ENCODE results near the gene LDLRAP1.
A peak's percentile ranks its signal among the peaks of the same experiment; 100 is the strongest.
"Not testable (repeated sequence)": the region's sequence is repeated elsewhere in the genome, so short reads cannot be mapped to it uniquely, and the experiment has no call there.

The LDLRAP1 gene

DNA sequence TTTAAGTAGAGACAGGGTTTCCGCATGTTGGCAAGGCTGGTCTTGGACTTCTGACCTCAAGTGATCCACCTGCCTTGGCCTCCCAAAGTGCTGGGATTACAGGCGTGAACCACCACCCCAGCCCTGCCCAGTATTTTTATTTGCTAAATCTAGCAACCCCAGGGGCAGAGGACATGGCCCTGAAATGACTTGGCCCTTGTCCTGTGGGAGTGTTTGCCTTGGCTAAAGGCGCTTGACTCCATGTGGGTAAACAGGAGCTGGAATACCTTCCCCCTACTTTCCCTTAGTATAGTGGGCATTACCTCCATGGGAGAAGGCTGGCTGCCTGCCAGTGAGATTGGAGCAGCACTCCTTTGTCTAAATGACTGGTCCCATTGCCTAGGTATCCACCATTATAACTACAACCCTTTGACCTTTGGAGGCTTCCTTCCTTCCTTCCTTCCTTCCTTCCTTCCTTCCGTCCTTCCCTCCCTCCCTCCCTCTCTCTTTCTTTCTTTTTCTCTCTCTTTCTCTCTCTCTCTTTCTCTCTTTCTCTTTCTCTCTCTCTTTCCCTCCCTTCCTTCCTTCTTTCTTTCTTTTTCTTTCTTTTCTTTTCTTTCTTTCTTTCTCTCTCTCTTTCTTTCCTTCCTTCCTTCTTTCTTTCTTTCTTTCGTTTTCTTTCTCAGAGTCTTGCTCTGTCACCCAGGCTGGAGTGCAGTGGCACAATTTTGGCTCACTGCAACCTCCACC is 57.7 kb downstream of the LDLRAP1 start:
- not testable (repeated sequence) for DNase-seq

DNA sequence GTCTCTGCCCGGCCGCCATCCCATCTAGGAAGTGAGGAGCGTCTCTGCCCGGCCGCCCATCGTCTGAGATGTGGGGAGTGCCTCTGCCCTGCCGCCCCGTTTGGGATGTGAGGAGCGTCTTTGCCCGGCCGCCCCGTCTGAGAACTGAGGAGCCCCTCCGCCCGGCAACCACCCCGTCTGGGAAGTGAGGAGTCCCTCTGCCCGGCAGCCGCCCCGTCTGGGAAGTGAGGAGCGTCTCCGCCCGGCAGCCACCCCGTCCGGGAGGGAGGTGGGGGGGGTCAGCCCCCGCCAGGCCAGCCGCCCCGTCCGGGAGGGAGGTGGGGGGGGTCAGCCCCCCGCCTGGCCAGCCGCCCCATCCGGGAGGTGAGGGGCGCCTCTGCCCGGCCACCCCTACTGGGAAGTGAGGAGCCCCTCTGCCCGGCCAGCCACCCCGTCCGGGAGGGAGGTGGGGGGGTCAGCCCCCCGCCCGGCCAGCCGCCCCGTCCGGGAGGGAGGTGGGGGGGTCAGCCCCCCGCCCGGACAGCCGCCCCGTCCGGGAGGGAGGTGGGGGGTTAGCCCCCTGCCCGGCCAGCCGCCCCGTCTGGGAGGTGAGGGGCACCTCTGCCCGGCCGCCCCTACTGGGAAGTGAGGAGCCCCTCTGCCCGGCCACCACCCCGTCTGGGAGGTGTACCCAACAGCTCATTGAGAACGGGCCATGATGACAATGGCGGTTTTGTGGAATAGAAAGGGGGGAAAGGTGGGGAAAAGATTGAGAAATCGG is 60.6 kb downstream of the LDLRAP1 start:
- not testable (repeated sequence) for DNase-seq

DNA sequence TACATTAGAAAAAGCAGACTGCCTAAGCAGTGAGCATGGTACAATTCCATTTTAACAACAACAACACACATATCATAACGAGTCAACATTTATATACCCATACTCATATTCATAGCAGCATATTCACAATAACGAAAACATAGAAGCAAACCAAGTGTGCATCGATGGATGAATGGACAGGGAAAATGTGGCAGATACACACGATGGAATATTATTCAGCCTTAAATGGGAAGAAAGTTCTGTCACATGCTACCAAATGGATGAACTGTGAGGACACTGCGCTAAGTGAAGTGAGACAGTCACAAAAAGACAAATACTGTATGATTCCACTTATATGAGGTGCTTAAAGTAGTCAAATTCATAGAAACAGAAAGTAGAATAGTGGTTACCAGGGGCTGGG is 63.7 kb downstream of the LDLRAP1 start:
- DNase-seq: no peak

DNA sequence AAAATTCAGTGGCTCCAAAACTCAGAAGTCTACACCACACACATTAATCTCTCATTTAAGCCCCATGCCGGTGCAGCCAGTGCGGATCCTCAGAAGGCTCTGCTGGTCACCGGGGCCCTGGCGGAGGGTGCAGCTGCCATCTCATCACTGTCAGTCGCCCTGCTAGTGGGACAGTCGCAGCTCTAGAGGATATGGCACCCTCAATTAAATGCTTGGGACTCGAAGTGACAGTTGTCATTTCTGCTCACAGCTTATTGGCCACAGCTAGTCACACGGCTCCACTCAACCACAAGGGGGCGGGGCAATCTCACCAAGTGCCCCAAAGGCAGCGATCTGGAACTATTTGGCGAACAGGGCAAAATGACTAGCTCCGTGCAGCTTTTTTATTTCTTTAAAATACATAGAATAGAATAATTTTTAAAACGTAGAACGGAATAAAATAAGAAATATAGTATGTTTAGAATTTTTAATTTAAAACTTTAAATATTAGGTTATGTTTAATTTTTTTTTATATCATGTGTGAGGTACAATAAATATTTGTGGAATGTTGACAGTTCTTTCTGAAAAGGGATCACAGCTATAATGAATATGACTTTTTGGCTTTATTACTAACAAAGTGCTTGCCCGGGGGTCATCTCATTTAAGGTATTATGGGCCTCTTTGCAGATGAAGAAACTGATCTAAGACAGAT is 65.2 kb downstream of the LDLRAP1 start:
- peak in 50 of 56 donors; percentile 20 to 91 (median 62) for DNase-seq

DNA sequence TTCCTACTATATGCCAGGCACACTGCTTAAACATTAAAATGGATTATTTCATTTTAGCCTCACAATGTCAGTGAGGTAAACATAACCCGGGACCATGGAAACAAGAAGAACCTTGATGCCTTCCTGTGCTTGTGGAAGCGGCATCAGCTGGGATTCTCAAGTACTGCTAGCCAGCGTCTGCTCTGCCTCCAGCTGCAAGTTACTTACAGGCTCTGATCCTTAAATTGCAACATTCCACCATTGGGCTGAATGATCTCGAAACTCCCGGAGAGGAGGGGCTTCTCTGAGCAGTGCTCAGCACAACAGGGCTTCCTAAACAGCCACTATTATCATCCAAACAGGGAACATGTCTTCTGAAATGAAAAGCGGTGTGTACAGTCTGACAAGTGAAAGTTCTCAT is 66.5 kb downstream of the LDLRAP1 start:
- DNase-seq: peak in 2 of 56 donors; percentile 17 to 23

DNA sequence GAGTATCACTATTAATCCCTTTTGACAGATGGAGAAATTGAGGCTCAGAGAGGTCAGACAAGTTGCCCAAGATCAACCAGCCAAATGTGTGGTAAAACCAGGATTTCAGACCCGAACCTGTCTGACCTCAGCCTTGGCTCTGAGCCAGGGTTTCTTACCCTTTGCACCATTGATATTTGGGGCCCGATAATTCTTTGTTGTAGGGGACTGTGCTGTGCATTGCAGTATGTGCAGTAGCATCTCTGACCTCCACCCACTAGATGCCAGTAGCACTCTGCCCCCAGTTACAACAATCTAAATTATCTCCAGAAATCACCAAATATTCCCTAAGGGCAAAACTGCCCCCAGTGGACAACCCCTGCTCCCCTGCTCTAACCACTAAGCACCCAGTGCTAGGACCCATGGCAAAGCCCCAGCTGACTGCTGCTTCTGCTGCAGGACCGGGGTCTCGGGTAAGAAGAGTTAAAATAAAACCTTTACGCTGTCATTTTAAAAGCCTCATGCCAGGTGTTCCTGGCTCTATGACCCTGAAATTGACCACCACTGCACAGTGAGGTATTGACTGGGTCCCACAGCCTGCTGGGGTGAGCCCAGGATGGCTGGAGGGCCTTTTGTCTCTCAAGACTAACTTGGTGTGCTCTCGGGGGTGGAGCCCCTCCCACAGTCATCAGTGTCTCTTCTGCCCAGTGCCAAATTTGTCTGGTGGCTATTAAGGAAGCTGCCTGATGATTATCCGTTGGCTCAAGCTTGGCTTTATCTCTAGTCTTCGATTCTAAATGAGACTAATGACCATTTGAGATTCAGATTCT is 67.6 kb downstream of the LDLRAP1 start:
- DNase-seq: no peak

DNA sequence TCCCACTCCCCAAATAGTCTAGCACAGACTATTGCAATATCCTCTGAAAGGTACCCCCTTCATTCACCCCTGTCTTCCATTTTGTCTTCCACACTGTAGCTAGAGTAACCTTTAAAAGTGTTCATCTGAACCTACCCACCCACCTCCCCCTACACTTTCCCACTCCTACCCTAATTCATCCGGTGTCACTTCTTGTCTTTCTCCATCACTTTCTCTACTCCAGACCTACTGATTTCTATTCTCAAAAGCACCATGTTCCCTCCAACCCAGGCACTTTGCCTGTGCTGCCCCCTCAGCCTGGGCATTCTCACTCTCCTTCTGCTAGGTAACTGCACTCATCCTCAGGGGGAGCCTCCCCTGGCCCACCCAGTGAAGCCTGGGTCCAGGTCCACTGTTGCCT is 68.4 kb downstream of the LDLRAP1 start:
- no peak for DNase-seq

DNA sequence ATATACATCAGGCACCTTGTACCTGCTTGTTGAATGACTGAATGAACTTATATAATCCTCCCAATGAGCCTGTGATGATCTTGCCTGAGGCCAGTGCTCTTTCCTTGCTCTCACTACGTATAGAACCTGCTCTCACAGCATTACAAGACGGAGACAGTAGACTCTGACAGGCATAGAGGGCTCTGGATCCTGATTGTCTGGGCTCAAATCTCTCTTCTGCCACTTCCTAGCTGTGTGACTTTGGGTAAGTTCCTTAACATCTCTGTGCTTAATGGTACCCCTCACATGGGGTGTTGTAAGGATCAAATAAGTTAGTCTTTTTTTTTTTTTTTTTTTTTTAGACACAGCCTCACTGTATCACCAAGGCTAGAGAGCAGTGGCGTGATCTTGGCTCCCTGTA is 69.0 kb downstream of the LDLRAP1 start:
- DNase-seq: no peak

DNA sequence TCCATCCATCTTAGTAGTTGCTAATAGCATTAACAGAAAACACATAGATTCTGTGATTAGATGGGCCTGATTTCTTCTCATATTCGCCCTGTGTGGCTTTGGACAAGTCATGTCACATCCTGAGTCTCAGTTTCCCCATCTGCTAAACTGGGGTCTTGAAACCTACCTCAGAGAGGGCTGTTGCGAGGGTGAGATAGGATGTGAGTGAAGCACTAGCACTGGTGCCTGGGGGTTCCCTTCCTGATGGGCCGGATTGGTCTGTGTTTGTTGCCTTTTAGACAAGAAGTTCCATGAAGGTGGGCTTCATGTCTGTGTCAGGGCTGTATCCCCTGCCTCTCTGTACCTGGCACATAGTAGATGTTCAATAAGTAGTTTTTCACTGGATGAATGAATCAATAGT is 69.7 kb downstream of the LDLRAP1 start:
- DNase-seq: no peak

DNA sequence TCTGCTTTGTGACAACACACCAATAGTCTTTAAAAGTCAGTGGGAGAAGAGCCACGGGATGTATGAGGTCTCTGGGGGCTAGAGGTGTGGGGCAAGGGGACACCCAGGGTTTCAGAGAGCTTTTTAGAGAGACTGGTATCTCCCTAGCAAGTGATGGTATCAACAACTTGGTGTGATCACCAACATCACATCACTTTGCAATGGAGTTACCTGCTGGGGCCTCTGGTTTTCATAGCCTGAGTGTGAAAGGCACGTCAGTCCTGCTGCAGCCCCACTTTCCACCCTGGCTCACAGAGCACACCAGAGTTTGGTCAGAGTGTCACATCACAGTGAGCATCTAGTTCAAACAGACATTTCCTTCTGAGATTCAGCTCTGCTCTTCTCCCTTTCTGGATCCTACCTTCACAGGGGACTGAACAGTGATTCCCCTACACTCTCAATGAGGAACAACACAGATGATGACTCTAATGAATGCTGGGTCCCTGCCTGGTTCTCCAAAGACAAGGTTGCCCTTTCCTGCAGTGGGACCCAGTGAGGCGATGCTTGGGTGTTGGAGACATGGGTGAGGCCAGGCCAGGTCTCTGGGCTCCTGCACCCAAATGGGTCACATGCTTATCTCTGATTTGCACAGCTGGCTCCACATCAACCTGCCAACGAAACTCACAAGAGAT is 71.2 kb downstream of the LDLRAP1 start:
- no peak for DNase-seq

DNA sequence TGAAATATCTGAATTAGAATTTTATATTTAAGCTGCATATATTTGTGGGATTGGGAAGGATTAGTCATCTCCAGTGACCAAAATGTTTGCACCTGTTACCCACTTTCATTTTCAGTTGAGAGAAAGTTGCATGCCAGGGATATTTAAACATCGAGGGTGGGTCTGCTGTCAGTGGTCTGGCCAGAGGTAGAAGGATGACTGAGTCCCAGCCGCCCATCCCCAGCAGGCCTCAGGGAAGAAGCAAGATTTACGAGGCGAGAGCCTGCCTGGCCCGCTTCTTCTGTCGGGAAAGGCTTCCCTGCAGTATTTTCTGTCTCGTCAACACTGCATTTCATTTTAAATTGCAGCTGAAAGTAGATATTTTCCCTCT is 71.8 kb downstream of the LDLRAP1 start:
- no peak for DNase-seq

DNA sequence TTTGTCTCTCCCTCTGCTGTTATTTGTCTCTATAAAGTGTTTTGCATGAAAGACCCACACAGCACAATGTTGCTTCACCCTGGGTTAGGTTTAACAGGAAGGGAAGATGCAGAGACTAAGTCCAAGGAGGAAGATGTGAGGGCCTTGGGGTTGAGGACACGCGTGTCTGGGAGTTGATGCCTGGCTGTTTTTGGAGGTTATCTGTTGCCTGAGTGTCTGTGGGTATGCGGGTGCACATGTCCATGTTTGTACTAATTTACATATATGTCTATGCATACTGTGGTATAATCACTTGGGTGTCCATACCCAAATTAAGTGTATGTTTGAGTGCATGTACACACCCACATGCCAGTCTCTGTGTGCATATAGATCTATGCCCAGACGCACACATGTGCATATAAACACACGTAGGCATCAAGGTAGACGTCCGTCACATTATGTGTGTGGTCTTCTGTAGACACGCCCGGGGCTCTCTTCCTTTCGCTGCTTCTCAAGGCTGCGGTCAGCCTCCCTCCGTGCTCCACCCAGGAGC is 72.2 kb downstream of the LDLRAP1 start:
- peak in 1 of 56 donors; percentile 51 for DNase-seq

DNA sequence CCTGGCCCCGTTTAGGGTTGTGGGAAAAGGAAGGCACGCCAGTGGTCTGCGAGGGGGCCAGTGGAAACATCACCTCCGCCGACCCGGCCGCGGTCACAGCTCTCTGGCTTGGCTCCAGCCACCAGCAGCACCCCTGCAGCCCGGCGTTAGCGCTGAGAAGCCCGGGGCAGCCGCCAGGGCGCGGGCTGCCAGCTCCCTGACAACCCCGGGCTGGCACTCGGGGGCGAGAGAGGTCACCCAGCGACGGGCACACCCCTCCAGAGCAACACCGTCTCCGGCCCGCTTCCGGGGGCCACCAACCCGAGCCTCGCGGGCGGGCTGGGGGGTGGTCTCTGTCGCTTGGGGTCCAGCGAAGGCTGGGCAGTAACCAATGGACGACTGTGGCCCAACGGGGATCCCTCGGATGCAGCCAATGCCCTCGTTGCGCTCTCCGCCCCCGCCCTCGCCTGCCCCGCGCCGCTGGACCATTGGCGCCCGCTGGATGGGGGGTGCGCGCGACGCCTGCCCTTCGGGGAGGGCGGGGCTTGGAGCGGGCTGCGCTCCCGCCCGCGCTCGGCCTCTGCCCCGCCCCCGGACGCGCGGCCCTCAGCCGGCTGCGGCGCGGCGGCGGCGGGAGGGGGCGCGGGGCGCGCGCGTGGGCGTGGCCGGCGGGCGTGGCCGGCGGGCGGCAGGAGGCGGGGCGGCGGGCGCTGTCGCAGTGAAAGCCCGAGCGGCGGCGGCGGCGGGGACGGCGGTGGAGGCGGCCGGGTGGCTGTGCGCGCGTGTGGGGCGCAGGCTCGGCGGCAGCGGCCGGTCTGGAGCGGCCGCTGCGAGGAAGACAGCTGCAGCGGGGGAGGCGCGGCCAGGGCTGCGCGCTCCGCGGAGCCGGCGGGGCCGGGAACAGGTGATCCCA is 72.9 kb downstream of the LDLRAP1 start, which contains the start of gene MAN1C1:
MAN1C1 (plus strand) TSS at position 697 of the 892 bp plus-strand sequence. CDS start 1,007 bp downstream, outside the sequence.
- DNase-seq: peak in 55 of 56 donors; percentile 55 to 96 (median 85)

DNA sequence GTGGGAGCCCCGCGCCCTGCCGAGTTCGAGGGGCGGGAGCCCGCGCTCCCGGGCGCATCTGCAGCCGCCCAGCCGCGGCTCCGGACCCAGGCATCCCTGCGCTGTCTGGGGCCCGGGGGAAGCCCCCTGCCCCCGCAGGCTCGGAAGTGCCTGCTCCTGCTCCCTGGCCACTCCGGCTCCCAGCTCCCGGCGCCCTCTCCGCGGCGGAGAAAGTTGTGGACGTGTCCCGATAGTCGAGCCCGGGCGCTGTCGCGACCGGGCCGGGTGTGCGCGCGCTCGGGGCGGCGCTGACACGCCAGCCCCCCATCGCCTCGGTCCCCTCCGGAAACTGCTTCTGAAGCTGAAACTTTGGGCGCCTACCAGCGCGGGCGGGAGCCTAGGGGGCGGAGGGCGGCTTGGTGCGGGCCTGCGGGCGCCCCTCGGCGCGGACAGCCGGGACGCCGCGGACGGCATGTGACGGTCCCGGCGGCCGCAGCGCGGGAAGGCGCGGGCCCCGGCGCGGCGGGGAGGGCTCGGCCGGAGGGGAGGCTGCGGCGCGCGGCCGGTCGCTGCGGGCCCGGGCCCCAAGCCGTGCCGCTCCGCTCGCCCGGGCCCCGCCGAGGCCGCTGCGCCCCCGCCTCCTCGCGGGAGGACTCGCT is 73.7 kb downstream of the LDLRAP1 start:
- peak in 4 of 56 donors; percentile 33 to 60 (median 50) for DNase-seq

DNA sequence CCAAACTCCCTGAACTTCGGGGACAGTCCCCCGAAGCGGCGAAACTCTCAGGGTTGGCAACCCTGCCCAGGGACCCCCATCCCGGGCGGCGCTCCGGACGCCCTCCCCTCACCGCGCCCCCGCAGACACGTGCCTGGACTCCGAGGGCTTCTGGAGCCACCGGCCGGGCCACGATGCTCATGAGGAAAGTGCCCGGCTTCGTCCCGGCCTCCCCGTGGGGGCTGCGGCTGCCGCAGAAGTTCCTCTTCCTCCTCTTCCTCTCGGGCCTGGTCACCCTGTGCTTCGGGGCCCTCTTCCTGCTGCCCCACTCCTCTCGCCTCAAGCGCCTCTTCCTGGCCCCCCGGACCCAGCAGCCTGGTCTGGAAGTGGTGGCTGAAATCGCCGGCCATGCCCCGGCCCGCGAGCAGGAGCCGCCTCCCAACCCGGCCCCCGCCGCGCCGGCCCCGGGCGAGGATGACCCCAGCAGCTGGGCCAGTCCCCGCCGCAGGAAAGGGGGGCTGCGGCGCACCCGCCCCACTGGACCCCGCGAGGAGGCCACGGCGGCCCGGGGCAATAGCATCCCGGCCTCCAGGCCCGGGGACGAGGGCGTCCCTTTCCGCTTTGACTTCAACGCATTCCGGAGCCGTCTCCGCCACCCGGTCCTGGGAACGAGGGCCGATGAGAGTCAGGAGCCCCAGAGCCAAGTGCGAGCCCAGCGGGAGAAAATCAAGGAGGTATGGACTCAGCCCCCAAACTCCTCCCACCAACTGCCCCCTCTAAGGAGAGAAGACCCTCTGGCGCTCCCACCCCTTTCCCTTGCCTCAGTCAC is 74.4 kb downstream of the LDLRAP1 start:
- peak in 3 of 56 donors; percentile 18 to 61 (median 32) for DNase-seq

DNA sequence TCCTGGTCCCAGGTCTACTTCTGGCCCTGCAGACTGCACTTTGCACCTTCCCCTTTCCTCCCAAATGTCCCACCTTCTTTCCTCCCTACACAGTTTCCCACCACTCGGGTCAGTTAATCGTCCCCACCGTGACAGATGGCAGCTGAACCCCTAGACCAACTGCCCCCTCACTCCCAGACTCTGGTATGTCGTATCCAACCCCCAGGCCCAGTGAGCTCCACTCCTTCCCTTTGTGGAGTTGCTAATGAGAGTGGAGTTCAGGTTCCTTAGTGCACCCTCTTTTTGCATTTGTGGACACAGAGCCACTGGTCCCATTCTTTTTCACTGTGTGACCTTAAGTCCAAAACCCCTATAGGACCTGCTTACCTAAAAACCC is 75.0 kb downstream of the LDLRAP1 start:
- DNase-seq: no peak

Measured in amygdala (tissue), 56 donors.